ENCODE measurements around the gene PHRF1. TPM values are rescaled to one million over a fixed set of nuclear protein-coding genes. Genes with fewer than 3 reads are reported as not detected.

Gene PHRF1, protein sequence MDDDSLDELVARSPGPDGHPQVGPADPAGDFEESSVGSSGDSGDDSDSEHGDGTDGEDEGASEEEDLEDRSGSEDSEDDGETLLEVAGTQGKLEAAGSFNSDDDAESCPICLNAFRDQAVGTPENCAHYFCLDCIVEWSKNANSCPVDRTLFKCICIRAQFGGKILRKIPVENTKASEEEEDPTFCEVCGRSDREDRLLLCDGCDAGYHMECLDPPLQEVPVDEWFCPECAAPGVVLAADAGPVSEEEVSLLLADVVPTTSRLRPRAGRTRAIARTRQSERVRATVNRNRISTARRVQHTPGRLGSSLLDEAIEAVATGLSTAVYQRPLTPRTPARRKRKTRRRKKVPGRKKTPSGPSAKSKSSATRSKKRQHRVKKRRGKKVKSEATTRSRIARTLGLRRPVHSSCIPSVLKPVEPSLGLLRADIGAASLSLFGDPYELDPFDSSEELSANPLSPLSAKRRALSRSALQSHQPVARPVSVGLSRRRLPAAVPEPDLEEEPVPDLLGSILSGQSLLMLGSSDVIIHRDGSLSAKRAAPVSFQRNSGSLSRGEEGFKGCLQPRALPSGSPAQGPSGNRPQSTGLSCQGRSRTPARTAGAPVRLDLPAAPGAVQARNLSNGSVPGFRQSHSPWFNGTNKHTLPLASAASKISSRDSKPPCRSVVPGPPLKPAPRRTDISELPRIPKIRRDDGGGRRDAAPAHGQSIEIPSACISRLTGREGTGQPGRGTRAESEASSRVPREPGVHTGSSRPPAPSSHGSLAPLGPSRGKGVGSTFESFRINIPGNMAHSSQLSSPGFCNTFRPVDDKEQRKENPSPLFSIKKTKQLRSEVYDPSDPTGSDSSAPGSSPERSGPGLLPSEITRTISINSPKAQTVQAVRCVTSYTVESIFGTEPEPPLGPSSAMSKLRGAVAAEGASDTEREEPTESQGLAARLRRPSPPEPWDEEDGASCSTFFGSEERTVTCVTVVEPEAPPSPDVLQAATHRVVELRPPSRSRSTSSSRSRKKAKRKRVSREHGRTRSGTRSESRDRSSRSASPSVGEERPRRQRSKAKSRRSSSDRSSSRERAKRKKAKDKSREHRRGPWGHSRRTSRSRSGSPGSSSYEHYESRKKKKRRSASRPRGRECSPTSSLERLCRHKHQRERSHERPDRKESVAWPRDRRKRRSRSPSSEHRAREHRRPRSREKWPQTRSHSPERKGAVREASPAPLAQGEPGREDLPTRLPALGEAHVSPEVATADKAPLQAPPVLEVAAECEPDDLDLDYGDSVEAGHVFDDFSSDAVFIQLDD (N-terminal part only)
- total RNA-seq = 10 to 100 TPM; 25.7 to 93.2 (median 37.9) TPM

DNA sequence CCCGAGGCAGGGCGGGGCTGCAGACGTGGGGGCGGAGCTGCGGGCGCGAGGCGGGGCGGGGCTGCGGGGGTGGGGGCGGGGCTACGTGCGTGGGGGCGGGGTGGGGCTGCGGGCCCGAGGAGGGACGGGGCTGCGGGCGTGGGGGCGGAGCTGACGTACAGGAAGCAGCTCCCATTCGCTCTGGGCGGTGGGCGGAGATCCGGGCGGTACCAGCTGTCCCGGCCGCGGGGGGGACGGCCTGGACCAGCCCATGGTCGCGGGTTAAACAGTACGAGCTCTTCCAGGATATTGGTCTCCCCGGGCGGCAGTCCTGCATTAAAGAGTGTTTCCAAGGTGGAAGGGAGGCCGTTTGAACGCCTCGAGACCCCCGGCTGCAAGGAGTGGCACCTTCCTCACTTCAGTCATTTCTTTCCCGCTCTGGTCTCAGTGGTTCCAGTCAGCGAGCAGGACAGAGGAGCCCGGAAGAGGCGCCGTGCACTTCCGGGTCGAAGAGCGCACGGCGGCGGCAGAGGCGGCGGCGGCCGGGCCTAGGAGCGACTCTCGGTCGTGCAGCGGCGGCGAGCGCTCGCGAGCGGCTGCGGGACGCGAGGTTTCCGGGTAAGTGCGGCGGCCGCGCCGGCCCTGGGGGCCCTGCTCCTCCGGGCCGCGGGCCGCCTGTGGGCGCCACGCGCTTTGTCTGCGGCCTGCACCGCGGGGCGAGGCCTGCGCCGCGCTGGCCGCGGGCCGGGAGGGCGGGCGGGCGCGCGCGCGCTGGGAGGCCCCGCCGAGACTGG, at the start of gene PHRF1:
PHRF1 (plus strand) TSS at position 475 of the 773 bp plus-strand sequence. CDS start 5,043 bp downstream, outside the sequence.
- peaks cover 45 to 64% (median 52%) of the 10 kb centered on the region in 4 donors for H3K4me1 ChIP-seq
- TF ChIP-seq POLR2A (IDR thresholded peaks at IDR 0.05) (peak; percentile 22 to 88 (median 70)), POLR2AphosphoS5 (IDR thresholded peaks at IDR 0.05) (peak; percentile 75 to 90), EP300 (IDR thresholded peaks at IDR 0.05) (peak in 1 of 4 donors; percentile 10)
- TF ChIP-seq, protein P1, sequence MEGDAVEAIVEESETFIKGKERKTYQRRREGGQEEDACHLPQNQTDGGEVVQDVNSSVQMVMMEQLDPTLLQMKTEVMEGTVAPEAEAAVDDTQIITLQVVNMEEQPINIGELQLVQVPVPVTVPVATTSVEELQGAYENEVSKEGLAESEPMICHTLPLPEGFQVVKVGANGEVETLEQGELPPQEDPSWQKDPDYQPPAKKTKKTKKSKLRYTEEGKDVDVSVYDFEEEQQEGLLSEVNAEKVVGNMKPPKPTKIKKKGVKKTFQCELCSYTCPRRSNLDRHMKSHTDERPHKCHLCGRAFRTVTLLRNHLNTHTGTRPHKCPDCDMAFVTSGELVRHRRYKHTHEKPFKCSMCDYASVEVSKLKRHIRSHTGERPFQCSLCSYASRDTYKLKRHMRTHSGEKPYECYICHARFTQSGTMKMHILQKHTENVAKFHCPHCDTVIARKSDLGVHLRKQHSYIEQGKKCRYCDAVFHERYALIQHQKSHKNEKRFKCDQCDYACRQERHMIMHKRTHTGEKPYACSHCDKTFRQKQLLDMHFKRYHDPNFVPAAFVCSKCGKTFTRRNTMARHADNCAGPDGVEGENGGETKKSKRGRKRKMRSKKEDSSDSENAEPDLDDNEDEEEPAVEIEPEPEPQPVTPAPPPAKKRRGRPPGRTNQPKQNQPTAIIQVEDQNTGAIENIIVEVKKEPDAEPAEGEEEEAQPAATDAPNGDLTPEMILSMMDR (IDR thresholded peaks at IDR 0.05) = peak in 4 of 6 experiments; percentile 19 to 51 (median 26)
- WGBS, 2 donors = 0 to 6% methylated on average over 6 to 37 of the region's 99 CpGs
- ATAC-seq (ENCODE audit: low FRiP score in 2 of 2) (peak; percentile 95 to 97), DNase-seq (peak; percentile 96 to 98)
- no peaks in the 10 kb centered on the region for H3K36me3 ChIP-seq
- peak within 1 kb of the TSS; percentile 78 to 96 (median 84) for H3K4me3 ChIP-seq
- no peaks in the 10 kb centered on the region for H3K27me3 ChIP-seq
- H3K9me3 ChIP-seq = no peaks in the 10 kb centered on the region
- peak within 1 kb of the TSS; percentile 92 to 97 (median 94) for H3K27ac ChIP-seq

DNA sequence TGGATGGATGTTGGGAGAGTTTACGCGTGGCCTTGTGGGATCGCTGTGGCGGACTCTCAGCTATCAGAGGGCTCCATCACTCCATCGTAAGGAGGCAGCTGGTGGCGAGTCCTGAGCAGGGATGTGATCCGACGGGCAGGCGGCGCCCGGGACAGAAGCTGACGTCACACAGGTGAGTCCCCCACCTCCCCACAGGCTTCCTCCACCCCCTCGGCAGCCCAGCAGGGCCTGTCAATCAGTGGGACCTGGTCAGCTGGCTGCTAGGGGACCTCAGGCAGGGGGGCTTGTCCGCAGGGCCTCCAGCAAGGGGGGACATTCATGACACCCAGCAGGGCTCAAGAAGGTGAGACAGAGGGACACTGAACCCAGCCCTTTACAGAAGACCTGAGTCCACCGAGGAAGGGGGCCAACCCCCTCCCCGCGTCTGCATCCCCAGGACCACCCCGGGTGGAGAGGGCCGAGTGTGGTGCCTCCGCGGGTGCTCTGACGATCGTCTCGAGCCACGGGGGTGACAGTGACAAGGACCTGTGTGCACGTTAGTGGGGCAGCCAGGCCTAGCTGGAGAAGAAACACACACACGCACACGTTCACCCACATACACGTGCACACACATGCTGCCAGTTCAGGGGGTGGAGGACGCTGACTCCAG, 48.0 kb upstream of the PHRF1 start:
- Histone ChIP-seq H3K4me3 (no peak overlapping the region), H3K27me3 (no peaks in the 10 kb centered on the region), H3K36me3 (peaks cover 5 to 25% (median 20%) of the 10 kb centered on the region in 4 donors), H3K9me3 (no peaks in the 10 kb centered on the region), H3K4me1 (peaks cover 0 to 11% (median 0%) of the 10 kb centered on the region in 4 donors), H3K27ac (no peak overlapping the region)
- ATAC-seq (ENCODE audit: low FRiP score in 2 of 2) (peak; percentile 1 to 16), DNase-seq (peak in 1 of 2 donors; percentile 81)
- 78 to 100% methylated on average over 1 to 30 of the region's 30 CpGs for WGBS, 2 donors
- TF ChIP-seq, protein P1 (IDR thresholded peaks at IDR 0.05) = no peak
- TF ChIP-seq EP300 (IDR thresholded peaks at IDR 0.05) = no peak
- no peak for TF ChIP-seq POLR2A (IDR thresholded peaks at IDR 0.05)
- no peak for TF ChIP-seq POLR2AphosphoS5 (IDR thresholded peaks at IDR 0.05)

DNA sequence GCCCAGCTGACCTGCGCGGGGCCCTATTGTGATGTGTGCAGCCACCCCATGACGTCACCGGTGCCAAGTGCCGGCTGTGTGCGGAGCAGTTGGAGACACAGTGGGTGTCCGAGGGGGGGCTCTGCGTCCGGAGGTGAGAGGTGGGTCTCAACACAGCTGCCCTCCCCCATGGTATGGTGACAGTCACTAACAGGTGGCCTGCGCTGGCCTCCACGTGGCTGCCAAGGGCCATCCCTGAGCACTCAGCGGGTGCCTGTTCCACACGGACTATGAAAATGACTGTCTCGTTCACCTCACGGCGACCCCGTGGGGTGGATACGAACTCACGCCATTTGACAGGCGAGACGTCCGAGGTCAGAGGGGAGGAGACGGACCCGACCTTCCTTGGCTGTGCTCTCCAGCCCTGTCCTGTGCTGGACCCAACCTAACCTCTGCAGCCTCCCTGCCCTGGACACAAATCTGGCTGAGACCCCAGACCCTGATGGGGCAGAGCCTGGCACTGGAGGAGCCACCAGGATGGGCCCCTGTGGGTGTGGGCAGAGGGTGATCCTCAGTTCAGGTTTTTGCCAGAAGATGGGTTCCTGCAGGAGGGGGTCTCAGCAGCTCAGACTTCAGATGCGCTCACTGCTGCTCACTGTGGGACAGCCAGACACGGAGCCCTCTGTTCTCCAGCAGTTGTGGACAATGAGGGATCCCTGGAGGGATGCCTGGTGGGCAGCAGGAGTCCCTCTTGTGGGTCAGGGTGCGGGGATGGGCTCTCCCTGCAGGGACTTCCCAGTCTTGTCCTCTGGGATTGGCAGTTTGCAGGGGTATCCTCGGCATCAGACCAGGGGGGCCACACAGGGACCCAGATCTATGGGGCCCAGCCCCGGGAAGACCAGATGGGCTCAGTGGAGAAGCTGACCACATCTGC, 47.2 kb upstream of the PHRF1 start:
- Histone ChIP-seq H3K4me3 (no peak overlapping the region), H3K9me3 (no peaks in the 10 kb centered on the region), H3K27ac (no peak overlapping the region), H3K36me3 (peaks cover 5 to 30% (median 22%) of the 10 kb centered on the region in 4 donors), H3K4me1 (peaks cover 3 to 17% (median 5%) of the 10 kb centered on the region in 4 donors), H3K27me3 (no peaks in the 10 kb centered on the region)
- TF ChIP-seq EP300 (IDR thresholded peaks at IDR 0.05) (no peak), POLR2A (IDR thresholded peaks at IDR 0.05) (no peak), POLR2AphosphoS5 (IDR thresholded peaks at IDR 0.05) (no peak)
- TF ChIP-seq, protein P1 (IDR thresholded peaks at IDR 0.05) = no peak
- DNase-seq = no peak
- WGBS, 2 donors = 88 to 89% methylated on average over 10 to 25 of the region's 29 CpGs
- peak in 1 of 2 donors; percentile 1 for ATAC-seq (ENCODE audit: low FRiP score in 2 of 2)

Data from upper lobe of left lung (tissue), 6 donors.